Activated CD4-positive, alpha-beta T cell treated with anti-CD3 and anti-CD28 coated beads, Interleukin-10, Interleukin-2, amounts not matched to agents 100 ng/mL and 50 ng/mL, durations not matched to agents 16 hours and 8 hours (primary cell): ENCODE results near the gene SPOP.

Experiments
- DNase-seq: peaks from one replicate; pipeline ENCODE4 v3.0.0-alpha.2; 2020

SPOP gene

DNA sequence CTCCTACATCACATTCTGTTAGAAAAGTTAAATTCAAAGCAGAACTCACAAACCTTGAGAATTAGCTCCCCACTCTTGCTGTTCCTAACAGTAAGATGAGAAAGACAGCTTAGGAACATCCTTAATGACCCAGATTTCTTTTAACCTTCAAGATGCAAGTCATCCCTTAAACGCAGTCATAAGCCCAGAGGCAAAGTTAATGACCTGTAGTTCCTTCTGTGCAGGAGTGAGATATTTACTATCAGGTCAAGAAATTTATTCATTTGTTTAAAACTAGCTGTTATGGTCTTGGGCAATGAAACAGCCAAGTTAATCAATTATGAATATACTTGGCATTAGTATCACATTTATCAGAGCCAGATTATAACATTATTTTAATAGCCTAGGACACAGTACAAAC is 65.2 kb downstream of the SPOP start:
- no peak for DNase-seq

DNA sequence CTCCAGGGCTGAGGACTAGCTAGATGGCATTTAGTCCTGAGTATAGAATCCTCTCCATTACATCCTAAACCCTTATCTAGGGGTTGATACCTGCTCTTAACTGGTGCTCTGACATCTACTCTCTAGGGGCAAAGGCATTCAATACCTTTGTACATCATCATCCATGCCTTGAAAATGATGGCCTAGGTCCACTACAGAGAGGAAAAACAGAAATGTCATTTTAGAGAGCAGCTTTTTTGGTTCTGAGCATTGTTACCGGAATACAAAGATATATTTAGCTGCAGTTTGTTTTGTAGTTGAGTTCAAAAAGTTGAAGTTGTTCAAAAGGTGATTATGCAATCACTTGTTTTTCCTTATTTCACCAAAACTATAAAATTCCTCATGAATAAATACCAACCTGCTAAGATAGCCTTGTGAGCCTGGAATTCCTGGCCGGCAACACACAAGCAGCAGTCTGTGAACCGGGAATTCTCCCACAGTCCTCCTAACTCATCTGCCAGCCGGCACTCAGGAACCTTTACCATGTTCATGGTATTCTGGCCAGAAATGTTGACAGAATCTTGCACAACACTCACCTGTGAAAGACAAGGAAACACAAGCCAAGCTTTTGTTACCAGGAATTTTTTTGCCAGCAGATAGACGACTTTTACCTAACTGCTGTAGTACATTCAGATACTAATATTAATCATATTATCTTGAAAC is 66.9 kb downstream of the SPOP start:
- DNase-seq = no peak

DNA sequence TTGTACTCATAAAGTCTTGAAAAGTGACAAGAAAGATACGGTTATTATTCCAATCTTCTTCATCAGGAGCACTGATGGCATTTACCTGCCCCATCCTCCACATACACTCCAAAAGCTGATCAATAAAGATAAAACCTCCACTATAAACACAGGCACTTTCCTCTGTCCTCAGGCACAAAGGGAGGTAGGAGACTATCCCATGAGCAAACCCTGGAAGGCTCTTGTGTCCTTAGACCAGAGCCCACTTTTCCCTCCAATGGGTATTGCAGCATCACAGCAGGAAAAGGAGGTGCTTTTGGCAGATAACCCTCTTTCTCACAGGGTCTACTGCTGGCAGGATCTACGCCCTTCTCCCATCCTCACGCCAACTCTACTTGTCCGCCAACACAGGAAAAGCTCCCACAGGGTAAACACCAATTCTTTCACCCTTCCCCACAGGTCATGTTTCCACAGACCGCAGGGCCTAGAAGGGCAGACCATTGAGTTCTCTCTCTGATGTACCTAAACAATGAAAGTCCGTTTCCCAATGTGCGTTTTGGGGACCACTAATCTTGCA is 73.5 kb downstream of the SPOP start:
- no peak for DNase-seq

DNA sequence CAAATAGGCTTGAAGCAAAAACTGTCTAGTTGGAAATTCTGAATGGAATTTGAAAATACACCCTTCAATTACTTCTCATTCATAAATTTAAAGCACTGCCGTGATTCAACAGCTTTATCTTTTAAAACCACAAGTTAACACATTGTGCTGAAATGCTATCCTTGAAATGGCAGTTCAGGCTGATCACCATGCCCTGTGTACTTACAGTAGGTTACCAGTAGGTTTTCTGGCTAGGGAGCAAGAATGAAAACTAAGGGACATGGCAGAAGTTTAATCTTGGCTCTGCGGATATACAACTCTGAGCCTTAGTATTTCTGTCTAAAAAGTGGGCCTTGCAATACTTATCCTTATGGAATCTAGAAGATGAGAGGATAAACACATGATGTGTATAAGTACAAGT is 74.2 kb downstream of the SPOP start:
- DNase-seq = no peak

DNA sequence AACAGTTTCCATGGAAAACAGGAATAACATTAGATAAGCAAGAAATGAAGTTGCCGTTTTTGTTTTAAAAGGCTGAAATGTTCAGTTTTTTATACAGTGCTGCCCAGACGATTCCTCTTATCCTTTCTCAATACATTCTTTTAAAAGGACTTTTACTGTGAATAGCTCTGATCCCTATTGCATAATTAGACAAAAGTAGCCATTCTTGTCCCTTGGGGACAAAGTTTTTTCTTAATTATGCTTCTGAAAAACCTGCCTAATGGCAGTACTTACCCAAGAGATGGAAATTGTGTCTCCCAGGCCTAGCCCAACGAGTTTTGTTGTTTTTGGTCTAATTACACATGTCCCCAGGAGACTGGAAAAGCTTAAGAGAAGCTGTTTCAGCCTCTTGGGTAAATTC is 74.7 kb downstream of the SPOP start:
- no peak for DNase-seq

DNA sequence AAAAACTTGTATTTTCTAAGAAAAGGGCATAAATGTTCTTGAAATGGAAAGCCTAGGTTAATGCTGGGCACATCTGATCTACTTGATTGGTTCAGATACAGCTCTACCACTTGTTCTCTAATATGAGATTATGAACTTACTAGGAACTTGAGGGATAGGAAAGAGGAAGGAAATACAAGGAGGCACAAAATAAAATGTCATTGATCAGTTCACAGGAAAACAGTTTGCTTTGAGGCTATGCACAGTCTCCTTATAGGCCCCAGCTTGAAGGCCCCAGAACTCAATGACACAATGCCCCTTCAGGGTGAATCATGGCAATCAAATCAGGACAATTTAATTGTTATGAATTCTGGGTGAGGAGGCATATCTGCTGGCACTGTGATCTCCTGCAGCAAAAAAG is 75.1 kb downstream of the SPOP start:
- no peak for DNase-seq

DNA sequence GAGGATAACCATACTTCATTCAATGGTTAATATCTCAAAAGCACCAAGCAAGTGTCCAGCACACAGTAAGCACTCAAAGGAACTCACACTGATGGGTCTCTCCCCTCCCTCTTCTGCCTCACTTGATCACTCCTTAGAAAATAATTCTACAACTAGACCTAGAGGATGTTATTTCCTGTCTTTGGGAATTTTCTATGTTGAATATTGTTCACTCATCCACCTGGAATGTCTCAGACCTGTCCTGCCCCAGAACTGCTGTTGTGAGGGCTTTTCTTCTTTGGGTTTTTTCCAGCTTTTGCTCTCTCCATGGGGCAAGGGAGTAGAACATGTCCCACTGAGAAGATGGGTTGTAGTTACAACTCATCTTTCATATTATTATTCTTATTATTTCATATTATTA is 76.9 kb downstream of the SPOP start:
- DNase-seq = no peak

DNA sequence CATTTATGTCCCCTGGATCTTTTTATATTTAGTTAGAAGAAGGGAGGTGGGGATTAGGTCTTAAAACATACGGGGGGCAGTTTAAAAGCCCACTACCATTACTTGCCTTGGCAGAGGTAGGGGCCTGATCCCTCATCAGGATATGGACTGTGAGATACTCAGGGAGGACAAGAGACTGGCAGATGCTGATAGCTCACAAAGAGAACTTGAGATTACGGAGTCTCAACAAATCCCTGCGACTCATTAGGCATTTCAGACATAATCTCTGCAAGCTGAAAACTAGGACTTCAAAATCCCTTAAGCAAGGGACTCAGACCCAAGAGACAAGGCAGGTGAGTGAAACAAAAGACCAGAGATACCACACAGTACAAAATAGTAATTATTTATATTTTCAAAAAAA is 79.0 kb downstream of the SPOP start:
- DNase-seq = no peak

DNA sequence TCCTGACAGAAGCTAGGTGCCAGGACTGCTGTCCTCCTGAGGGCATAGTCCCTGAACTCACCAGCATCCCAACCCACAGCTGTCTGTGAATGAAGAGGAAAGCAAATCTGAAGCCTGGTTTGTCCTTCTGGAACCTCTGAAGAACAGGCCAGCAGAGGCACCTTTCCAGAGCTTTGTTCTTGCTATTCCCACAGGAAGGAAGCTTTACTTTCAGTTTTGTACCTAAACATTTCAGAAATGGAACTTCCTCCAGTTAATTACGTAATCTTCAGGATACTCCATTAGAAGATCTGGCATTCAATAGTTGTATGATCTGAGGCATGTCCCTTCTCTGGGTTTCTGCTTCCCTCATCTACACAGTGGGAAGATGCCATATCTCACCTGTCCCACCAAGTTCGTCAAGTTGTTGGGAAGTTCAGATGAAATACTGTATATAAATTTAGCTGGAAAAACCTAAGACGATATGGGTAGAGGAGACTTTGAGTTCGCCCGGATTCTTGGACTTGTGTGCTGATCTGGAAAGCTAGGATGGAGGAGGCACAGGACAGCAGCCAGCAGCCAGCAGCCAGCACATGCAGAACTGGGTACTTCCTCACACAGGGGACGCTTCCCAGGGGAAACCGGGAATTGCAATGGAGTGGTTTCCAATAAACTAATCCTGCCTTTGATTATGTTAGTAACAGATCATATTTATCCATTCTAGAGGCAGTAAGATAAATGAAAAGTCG is 79.8 kb downstream of the SPOP start:
- no peak for DNase-seq

DNA sequence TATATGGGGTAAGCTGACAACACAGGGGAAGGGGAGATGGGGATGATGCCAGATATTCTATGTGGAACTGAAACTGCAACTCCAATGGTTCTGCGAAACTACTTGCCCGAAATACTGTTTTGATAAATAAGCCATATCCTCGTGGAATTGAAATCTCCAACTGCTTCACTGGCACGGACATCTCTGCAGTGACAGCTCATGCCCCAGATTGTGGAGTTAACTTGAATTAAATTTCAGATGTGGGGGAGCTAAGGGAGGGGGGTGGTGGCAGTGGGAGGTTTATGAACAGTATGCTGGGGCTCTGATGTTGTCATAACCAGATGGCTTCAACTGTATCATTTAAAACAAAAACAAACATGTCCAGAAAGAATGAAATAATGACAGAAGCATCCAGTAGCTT is 80.5 kb downstream of the SPOP start:
- DNase-seq = no peak

DNA sequence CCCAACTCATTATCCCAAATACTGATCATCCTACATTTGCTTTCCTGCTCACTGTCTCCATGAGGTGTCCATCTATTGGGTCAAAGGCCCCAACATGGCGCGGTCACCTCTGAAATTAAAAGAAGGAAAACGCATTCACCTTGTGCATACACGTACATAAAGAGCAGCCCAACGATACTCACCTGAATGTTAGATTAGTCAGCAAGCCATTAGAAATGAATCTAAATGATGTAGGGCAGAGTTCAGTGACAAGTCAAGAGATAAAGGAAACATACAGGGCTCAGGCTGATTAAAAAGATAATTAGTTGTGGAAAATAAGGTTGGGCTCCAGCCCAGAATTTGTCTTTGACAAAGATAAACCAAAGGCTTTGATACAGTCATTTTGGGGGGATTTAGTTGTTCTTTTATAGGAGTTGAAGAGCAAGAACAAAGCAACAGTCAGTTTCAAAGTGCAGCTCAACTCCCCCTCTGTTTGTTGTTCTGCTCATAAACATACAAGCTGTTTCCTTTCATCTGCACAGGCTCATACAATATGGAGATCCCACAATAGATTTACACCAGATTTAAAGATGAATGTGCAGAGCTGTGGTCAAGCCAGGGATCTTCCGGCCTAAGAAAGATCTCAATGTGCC is 81.2 kb downstream of the SPOP start:
- DNase-seq = no peak

DNA sequence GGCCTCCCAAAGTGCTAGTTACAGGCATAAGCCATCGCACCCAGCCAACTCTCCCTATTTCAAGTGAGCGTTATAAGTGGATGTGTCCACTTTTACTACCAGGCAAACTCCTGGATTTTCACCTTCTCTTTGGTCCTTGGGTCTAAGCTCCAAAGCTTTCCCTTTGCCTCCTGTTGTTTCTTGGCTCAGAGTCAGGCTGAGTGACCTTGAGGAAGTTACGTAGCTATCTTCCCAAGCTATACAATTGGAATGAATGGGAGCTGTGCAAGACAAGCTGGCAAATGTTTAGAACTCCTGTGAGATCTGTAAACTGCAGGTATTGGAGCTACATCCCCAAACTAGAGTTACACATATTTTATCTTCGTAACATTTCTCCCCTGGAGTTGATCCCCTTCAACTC is 81.9 kb downstream of the SPOP start:
- DNase-seq = no peak

DNA sequence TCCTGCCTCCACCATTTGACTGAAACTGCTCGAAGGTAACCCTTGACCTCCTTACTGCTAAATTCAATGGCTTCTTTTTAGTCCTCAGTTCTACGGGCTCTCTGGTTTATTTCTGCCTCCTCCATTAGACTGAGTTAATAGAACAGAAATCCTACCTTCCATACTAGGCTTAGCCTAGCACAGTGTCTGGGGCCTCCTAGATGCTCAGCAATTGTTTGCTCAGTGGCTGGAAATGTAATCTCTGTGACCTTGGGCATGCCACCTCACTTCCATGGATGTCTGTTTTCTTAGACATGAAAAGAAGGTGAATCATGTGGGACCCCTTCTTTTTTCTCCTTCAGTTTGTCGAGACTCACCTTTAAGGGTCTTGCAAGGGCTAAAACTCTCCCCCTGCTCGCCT is 82.6 kb downstream of the SPOP start:
- DNase-seq = no peak

DNA sequence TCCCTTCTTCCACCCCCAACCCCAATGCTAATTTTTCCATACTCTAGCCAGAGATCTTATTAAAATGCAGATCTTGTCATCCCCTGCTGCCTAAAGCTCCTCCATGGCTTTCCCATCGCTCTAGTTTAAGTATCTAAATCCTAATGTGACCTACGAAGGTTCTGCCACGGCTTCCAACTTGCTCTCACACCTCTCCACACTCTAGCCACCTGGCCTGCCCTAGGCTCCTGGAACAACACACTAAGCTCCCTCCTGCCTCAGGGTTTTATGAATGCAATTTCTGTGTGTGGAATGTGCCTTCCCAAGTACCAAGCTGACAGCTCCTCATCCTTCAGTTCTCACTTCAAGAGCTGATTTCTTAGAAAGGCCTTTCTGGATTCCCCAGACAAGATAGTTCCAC is 85.6 kb downstream of the SPOP start:
- no peak for DNase-seq

DNA sequence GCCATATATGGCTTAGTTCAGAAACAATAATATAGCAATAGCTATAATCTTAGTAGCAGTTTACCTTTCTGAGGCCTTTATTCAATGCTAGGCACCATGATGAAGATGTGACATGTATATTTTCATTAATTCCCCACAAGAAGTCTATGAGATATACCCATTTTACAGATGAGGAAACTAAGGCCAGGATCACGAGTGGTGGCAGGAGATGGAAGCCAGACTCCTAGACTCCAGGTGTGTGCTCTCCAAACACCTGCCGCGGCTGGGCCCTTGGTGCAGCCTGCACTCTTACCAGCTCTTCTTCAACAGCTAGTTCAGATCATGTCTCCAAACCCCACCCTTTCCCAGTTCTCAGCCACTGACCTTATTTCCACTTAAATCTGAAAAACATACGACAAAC is 87.0 kb downstream of the SPOP start:
- DNase-seq = no peak

DNA sequence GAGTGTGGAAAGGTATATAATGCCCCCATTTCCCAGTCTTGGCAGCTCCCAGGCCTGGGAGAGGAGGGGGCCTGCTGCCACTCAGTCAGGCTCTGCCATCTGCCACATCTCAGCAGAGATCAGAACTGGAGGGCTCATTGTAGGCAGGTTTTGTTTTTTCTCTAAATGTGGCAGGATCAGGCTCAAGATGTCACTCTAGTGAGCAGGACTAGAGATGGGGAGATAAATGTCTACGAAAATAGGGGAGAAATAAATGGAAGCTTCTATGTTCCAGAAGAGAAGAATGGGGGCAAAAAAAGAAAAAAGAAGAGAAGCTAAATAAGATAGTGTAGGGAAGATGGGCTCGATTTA is 88.3 kb downstream of the SPOP start:
- no peak for DNase-seq

DNA sequence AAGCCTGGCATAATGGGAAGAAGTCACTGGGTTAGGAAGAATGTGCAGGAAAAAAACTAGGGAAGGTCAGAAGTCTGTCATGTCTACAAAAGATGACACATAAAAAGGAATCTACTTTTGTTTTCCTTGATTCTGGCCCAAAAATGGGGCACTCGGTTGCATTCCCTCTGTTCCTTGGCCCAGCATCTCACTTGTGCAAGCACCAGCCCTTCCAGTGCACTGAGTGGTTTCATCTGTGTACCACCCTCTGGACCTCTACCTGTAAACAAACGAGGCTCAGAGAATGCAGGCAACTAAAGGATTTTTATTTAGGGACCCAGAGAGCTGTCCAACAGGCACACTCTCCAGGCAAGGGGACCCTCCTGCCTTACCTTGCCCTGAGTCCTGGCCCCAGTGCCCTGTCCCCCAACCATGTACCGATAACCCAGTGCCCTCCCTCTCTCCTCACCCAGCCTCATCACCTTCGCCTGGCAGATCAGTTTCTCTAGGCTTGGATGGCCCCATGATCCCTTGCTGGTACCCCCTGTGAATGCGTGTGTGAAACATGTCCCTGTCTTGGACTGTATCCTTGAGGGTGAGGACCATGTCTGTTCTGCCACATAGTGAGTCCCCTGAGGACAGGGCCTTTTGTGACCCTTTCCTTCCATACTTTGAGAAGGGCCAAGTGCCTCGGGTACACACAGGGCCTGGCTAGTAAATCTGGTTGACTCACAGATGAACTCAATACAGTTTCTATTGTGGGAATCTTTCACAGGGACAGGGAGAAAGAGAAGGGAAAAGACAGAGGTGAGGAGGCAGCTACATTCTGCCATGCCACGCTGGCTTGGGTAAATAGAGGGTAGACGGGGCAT is 88.9 kb downstream of the SPOP start:
- no peak for DNase-seq

DNA sequence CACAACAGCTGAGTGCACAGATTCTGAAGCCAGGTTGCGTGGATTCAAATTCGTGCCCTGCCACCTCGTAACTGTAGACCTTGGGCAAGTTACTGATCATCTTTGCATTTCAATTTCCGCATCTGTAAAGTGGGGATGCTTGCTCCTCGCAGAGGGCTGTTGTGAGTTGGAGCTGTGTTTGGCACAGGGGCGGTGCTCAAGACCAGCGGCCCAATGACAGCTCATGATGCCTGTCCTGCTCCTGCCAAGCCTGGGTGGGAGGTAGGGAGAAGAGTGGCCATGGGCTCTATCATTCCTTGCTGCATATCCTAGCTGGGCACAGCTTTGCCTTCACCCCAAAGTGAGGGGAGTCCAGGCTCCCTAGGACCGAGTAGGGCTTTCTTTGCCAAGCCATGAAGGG is 89.6 kb downstream of the SPOP start:
- no peak for DNase-seq

DNA sequence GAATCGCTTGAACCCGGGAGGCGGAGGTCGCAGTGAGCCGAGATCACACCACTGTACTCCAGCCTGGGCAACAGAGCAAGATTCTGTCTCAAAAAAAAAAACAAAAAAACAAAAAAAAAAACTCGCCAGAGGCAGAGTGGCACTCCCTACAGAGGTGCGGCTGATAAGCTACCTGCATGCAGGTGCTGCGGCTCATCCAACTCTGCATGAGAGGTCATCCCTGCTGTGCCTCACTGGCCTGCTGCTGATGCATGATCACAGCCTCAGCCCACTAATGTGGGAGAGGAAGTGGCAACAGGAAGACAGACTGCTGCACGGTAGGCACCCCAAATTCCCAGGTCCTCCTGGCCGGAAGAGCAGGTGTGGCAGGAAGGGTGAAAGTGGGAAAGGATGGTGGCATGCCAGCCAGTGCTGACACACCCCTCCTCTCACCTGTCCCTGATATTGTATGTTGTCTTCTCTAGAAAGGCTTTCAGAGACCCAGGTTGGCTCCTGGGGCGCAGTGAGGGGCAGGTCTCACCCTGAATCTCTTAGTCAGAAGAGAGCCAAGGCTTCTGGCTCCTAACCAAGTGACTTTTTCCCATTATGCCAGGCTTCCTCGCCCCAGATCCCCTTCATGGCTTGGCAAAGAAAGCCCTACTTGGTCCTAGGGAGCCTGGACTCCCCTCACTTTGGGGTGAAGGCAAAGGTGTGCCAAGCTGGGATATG is 90.4 kb downstream of the SPOP start:
- no peak for DNase-seq

DNA sequence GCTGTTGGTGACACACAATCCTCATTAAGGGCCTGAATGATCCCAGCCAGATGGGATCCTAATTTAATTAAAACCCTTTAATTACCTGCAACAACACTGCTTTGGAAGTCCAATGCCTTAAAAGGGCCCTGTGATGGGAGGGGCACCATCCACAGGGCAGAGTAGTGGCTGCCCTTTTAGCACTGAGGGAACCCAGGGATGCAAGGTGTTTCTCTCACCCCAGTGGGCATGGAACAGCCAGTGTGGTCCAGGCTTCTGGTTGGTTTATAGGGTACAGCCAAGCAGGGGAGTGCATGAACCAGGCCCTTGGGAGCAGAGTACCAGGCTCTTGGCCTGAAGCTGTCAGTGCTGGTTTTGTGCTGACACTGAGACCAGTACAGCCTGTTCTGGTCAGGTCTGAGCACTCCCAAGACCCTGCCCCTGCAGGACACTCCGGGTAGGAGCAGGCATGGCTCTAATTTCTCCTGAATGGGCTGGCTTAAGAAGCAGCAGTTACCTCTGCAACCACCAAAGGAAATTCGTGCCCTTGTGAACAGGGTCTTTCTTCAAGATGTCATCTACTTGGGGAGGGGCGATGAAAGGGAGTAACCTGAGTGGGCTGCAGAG is 92.4 kb downstream of the SPOP start:
- no peak for DNase-seq

DNA sequence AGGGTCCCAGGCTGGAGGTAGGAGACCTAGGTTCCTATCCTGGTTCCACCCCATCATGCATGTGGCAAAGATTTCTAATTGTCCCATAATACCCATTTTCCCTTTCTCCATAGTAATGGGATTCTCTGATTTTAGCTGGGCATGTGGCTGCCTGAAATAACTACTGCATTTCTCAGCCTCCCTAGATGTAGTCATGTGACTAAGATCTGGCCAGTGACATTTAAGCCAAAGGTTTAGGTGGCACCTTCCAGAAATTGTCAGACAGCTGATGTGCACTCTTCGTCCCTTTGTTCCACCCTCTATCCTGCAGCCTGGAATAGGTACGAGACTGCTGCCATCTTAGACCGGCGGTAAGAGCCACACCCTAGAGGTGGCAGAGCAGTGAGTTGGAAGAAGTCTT is 94.0 kb downstream of the SPOP start:
- no peak for DNase-seq

DNA sequence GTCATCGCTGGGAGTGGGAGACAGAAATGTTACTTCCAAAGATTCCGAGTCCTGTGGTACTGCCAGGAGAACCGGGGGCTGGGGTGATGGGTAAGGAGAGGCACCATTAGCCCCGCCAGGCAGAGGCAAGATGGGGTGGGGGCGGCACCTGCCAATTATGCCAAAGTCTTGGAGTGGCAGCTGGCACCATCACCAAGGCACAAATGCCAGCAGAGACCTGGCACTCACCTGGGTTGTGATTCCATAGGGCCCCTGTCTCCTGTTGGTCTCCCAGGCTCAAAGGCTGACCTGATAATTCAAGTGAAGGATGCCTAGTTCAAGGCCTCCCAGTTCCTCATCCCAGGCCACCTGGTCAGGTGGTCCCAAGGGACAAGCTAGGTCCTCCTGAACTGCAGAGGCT is 94.7 kb downstream of the SPOP start:
- no peak for DNase-seq
